ENCODE data around the gene KCNF1.

KCNF1 gene, protein sequence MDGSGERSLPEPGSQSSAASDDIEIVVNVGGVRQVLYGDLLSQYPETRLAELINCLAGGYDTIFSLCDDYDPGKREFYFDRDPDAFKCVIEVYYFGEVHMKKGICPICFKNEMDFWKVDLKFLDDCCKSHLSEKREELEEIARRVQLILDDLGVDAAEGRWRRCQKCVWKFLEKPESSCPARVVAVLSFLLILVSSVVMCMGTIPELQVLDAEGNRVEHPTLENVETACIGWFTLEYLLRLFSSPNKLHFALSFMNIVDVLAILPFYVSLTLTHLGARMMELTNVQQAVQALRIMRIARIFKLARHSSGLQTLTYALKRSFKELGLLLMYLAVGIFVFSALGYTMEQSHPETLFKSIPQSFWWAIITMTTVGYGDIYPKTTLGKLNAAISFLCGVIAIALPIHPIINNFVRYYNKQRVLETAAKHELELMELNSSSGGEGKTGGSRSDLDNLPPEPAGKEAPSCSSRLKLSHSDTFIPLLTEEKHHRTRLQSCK

DNA sequence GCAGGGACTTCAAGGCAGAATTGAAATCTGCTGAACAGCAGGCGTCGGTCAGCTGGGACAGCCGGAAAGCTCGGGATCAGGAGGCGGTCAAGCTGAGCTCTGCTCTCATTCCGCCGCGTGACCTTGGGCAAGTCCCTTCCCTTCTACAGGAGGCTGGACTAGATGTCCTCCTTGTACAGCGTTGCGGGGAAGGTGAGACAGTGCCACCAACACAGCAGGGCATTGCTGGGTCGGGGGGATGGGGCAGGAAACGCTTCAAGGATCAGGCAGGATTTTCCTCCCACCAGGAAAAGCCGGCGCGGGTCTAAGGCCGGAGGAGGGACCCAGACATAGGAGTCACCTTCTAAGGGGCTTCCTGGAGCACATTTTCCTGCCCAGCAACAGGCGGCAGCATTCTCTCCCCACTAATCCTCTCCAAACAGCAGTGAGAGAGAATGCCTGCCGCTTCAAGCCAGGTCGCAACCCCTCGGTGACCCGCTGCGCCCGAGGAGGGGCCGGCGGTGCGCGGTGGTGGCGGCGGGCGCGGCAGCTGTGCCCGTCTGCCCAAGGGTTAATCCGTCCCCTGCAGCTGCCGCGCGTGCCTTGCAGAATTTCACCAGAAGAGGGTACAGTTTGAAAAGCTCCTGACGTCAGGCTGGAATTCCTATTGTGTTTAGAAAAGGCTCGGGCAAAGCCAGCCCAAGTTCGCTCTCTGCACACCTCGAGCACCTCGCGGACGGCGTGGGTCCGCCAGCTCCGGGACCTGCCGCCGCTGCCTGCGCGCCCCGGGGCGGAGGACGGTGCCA lies at the start of gene KCNF1:
KCNF1 (plus strand) TSS at position 644 of the 785 bp plus-strand sequence. CDS start 493 bp downstream, outside the sequence.
- no peak for DNase-seq (ENCODE audit: low read depth in 2 of 2)

DNA sequence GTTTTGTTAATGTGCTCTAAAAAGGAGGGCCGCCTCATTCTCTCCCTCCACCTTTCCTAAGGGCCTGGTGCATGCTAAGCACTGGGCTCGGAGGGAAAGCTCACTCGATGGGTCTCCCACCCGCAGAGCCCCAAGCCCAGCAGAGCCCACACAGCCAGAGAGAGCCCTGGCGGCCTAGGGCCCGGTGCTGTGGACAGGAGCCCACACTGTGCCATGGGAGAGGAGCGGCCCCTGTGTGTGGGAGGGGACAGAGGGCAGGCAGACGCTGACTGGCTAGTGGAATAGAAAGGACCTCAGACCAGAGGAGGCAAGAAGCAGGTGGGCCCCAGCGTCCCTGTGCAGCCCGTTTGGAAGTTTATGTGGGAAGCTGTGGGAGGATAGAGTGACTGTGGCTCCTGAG lies 49.4 kb upstream of the KCNF1 start:
- DNase-seq (ENCODE audit: low read depth in 2 of 2) = no peak

DNA sequence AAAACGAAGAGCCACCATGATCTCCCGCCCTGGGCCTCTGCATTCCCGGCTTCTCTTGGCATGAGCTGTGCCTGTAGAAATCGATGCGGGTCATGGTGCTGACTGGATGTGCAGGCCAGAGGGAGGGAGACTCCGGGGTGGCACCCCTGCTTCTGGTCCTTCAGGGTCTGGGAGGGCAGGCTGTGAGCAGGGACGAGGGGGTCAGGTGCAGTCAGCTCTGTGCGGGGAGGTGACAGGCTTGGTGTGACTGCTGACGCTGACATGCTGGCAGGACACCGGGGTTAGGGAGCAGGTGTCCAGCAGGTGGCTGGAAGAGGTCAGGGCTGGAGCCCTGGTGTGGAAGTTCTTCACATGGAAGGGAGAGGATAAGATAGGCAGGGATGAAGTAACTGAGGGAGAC lies 48.7 kb upstream of the KCNF1 start:
- DNase-seq (ENCODE audit: low read depth in 2 of 2) = no peak

DNA sequence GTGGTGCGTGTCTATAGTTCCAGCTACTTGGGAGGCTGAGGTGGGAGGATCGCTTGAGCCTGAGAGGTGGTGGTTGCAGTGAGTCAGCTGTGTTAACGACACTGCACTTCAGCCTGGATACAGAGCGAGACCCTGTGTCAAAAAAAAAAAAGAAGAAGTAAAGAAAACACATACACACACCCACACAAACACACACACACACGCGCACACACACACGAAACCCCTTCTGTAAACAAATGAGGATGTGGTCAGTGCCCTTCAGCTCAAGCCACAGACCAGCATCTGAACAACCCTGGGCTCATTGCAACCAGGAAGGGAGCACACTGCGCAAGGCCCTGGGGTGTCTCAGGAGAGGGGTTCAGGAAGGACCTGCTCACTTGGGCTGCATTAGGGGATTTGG lies 47.9 kb upstream of the KCNF1 start:
- DNase-seq (ENCODE audit: low read depth in 2 of 2) = no peak

DNA sequence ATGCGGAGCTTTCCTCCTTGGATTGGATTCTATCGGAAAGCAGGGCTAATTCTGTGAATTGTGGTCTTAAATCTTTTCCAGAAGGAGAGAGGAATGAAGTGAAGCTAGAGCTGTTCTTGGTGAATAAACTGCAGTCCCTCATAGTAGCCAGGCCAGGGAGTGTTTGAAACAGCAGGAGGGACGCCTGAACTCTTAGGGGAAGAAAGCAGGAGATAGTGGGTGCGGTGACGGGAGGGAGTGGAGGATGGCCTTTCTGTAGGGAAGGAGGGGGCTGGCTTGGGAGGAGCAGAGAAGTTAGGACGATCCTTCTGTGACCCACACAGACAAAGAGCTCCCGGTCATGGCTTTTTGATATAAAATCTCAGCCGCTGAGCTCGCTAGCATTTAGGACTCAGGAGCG lies 47.5 kb upstream of the KCNF1 start:
- DNase-seq (ENCODE audit: low read depth in 2 of 2) = no peak

DNA sequence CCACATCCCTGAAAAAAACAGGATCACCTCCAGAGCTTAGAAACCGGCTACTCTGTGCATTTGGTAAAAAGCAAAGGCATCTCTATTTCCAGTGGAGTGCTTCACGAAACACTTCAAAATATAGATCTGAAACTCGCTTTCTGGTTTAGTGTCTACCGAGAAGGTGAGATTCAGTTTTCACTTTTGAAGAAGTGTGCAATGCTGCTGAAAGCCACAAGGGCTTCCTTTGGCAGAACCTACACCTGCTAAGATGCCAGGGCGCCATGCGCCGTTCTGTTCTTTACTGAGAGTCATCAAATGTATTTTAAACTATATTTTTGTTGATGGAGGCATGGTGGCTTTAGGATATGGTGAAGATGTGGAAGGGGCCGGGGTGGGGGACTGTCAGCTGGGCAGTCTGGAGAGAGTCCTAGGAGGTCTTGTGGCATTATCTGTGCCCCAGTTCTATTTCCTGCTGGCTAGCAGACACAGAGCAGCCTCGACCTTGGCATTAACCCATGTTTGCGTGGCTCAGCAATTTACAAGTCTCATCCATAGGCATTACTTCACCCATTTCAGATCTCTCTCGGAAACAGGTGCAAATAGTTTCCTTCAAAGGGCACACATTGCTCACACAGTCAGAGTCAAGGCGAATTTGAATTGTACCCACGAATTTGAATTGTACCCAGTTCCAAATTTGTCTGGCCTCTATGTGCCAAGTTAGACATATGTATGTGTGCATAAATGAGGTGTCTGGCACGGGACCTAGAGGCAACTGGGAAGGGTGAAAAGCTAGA lies 46.7 kb upstream of the KCNF1 start:
- DNase-seq (ENCODE audit: low read depth in 2 of 2) = no peak

DNA sequence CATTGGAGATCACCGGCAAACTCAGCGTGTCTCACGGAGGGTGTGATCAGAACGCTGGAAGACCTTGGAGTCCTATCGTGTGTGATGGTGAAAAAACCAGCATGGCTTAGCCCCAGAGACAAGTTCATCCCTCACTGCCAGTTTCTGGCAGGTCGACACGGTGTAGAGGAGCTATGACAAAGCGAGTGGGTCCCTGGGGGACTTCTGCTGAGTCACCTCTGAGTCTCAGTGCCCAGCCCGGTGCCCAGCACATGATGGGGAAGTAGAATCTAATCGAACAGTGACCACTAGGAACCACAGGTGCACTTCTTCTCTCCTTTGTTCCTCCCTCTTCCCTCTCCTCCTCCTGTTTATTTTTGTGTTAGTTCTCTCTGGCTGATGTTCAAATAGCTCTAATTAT lies 45.9 kb upstream of the KCNF1 start:
- no peak for DNase-seq (ENCODE audit: low read depth in 2 of 2)

DNA sequence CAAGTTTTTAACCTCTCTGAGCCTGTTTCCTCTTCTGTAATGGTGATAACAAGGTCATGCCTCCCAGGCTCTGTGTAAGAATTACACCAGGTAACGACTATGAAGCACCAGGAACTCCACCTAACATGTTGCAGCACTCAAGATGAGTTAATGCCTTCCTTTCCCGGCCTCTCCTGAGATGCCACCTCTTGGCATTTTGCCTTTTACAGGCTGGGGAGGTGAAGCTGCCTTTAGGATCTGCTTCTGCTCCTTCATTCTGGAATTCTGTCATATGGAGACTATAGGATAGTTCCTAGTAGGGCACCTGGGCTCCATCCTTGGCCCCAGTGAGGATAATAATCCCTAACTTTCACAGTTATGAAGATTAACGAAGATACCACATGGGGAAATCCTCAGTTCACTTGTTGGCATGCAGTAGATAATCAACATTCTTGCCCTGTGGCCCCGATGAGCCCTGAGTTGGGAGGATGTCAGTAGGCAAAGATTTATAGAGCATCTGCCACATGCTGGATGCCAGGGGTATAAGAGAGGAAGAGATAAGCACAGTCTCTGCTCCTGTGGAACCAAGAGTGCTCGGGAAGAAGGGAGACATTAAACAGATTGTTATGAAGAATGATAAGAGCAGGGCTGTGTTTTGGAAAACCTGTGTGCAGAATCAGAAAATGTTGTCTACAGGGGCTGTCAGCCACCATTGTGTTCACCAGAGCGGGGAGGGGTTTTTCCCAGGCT lies 43.9 kb upstream of the KCNF1 start:
- DNase-seq (ENCODE audit: low read depth in 2 of 2) = no peak

DNA sequence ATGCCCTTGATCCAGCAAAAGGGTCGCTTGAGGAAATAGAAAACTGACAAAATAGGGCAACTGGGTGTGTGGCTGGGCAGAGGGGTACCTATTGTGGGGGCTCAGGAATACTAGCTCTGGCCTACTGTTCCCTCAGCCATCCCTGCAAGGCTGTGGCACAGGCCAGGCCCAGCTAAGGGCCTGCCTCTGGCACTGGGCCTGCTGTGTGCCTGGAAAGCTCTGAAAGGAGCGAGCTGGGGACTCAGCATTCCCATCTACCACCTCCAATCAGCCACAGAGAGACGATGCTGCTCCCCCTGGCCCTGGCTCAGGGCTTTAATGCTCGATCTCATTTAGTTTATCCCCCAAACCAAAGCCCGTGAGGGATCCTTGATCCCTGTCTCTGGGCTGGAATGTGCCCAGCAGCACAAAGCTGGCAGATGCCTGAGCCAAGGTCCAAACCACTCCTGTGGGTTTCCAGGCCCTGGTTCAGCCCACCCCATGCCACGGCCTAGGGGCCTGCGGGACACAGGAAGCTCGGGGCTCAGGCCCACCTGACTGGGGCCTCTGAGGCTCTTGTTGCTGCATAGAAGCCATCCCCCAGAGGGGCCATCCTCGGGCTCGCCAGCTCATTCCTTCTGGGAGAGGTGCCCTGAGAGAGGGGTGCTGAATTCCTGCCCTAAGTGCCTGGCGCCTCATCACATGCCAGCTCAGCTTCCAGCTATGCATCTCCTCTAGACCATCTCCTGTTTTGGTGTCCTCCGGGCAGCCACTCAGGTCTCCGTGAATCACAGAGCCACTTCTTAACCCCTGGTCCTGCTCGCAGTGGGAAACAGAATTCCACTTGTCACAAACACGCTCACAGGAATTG lies 43.0 kb upstream of the KCNF1 start:
- DNase-seq (ENCODE audit: low read depth in 2 of 2) = no peak

DNA sequence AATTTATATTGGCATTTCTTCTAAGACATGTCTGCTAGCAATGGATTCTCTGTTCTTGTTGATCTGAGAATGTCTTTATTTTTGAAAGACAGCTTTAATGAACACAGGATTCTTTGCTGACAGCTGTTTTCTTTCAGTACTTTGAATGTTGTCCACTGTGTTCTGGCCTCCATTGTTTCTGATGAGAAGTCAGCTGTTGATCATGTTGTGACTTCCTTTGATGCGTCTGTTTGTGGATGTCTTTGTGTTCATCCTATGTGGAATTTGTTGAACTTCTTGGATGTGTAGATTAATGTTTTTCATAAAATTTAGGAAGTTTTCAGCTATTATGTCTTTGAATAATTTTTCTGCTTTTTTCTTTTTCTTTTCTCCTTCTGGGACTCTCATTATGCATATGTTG lies 39.8 kb upstream of the KCNF1 start:
- DNase-seq (ENCODE audit: low read depth in 2 of 2) = no peak

DNA sequence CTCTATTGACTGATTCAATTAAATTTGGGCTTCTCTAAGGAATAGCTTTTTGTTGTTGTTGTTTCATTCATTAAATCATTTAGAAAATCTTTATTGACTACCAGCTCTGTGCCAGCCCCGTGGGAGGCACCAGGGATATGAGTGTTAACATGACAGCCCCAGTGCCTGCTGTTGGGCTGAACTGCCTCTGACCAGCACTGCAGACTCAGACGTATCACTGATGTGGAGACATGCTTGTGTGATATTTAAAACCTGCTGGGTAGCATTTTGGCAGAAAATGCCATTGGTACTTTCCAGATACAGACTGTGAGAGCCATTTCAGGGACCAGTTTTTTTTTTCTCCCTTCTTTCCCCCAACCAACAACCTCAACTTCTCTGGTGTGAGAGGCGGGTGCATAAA lies 38.6 kb upstream of the KCNF1 start:
- no peak for DNase-seq (ENCODE audit: low read depth in 2 of 2)

DNA sequence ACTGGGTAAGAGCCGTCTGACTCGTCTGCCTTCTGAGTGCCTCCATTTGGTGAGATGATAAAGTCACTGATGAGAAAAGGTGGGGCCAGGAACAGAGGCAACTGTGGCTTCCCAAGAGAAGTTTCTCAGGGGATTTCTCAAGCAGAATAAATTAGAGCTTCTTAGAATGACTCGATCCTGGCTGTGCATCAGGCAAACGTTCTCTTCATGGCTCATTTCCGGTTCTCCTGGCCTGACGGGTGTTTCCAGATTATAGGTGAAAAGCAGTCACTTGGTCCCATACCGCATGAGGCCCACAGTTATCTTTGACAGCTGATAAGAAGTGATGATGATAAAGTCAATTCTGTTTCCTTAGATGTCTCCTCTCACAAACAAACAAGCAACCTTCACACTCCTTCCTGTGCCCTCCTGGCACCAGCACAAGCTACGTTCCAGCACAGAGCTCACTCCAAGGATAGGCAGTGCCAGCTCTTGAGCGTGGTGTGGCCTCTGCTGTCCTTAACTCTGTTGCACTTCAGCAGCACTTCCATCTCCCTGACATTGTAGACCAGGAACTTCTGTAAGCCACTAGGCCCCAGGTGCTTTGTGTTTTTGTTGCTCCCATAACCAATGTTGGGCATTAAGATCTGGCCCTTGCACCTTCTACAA lies 37.8 kb upstream of the KCNF1 start:
- no peak for DNase-seq (ENCODE audit: low read depth in 2 of 2)

DNA sequence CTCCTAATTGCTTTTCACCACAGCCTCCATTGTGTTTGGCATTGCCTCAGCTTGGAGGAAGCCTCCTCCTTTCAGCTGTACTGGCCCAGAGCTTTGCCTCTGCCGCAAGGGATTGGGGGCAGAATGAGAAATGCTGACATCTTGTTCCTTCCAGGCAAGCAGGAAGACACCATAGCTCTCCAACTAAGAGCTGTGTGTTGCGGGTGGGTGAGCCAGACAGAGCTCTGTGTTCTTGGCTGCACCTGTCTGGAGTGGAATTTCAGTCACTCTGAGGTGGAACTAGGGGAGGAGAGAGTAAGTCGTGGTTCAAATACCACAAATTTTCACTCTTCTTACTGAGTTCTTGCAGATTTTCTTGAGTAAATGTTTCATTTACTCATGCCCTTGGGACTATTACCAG lies 36.6 kb upstream of the KCNF1 start:
- no peak for DNase-seq (ENCODE audit: low read depth in 2 of 2)

DNA sequence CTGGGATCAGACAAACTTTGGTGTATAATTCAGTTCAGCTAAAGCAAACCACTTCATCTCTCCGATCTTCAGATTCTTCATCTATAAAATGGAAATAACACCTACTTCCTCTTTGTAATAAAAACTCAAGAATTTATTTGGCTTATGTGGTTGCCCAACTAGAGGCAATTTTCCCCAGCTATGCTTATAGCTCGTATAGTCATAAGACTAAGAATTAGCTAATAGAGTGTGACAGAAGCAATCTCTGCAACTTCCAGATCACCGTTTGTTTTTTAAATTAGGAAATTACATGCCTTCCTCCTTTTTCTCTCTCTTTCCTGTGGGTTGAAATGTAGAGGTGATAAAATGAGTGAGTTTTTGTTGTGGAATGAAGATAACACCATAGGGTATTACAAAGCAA lies 35.3 kb upstream of the KCNF1 start:
- no peak for DNase-seq (ENCODE audit: low read depth in 2 of 2)

DNA sequence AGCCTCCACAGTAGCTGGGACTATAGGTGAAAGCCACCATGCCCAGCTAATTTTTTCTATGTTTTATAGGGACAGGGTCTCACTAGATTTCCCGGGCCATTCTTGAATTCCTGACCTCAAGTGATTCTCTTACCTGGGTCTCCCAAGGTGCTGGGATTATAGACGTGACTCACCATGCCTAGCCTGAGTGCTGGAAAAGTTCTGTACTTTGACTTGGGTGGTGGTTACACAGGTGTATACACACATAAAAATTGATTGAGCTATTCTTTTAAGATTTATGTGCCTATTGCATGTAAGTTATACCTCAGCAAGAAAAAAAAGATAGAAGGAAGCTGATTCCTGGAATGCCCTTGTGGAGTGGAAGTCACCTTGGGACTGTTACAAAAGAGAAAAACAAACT lies 34.8 kb upstream of the KCNF1 start:
- no peak for DNase-seq (ENCODE audit: low read depth in 2 of 2)

DNA sequence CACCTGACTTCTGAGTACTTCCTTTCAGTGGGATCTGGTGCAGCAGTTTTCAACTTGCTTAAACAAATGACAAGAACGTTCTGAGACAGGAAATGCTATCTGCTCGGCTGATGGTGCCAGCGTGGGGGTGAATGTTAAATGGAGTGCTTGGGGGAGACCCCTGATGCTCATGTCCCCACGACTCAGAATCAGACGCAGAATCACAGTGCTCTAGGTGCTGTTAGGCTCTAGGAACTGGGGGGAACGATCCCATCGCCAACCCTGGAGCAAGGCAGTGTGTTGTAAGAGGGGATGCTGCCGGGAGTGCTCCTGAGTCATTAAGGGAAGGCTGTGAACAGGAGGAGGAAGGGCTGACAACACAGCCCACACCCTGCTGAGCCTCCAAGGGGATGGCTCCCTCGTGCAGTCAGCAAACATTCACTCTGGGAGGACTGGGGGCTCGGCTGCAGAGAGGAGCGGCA lies 34.1 kb upstream of the KCNF1 start:
- no peak for DNase-seq (ENCODE audit: low read depth in 2 of 2)

DNA sequence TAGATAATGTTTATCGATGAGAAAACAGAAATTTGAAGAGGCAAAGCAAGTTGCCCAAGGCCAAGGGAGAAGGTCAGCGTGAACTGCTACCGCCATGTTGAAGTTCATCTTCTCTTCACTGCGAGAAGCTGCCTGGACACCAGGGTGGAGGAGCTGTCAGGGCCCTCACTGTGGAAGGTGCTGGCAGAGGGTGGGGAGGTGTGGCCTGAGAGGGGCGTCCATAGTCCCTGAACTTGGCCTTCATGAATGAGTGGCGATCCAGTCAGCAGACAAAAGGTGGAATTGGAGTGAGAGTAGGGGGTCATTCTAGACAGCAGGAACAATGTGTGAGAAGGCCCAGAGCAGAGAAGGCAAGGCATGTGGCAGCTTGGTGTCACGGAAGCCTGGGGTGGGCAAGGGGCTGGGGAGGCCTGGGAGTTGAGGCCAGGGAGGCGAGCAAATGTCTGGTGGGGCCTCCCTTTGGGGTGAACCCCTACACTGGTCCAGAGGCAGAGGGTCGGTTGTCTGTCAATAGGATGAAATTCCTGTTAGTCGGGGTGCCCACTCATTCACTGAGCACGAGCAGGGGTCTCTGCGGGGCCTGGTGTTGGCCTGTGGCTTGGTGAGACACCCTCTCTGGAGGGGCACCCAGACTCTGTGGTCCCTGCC lies 33.3 kb upstream of the KCNF1 start:
- no peak for DNase-seq (ENCODE audit: low read depth in 2 of 2)

DNA sequence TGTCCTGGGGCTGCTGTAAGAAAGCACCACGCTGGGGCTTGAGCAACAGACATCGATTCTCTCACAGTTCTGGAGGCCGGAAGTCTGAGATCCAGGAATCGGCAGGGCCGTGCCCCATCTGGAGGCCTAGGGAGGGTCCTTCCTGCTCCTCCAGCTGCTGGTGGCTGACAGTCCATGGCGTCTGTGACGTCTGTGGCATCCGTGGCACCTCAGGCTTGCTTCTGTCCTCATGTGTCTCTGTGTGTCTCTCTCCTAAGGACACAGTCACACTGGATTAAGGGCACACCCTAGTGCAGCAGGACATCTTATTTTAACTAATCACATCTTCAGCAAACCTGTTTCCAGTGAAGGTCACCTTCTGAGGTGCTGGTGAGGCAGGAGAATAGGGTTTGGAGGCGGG lies 32.6 kb upstream of the KCNF1 start:
- no peak for DNase-seq (ENCODE audit: low read depth in 2 of 2)
